ENCODE results near the gene DHRSX. TPM values are rescaled to one million over a fixed set of nuclear protein-coding genes. Genes with fewer than 3 reads are reported as not detected.

DHRSX gene
- total and polyA plus RNA-seq, 2 donors (not counting 1 experiment from before 2014, with no cell fraction given) = 18.8 to 39.0 TPM

- Mint-ChIP-seq H3K27me3 (peaks cover 23% of the 10 kb centered on the region), H3K4me3 (no peak overlapping the region), H3K4me1 (no peaks in the 10 kb centered on the region), H3K9me3 (ENCODE audit: insufficient read depth) (no peaks in the 10 kb centered on the region), H3K27ac (no peak overlapping the region)
- Histone ChIP-seq H3K79me2 (ENCODE audit: control insufficient read depth, insufficient read depth, low read length) (no peaks in the 10 kb centered on the region), H3K36me3 (replicated peaks in 1 of 2; ENCODE audit: control extremely low read depth in 1 of 2, control insufficient read depth in 1 of 2, extremely low read depth in 1 of 2, insufficient read depth in 2 of 2, low read length in 1 of 2) (no peaks in the 10 kb centered on the region), H3K27ac (ENCODE audit: low read length in 2 of 2) (no peak overlapping the region), H3K4me1 (ENCODE audit: control insufficient read depth in 2 of 2, insufficient read depth in 2 of 2, low read length in 2 of 2) (no peaks in the 10 kb centered on the region), H3K4me3 (ENCODE audit: control extremely low read depth in 1 of 5, extremely low read depth in 1 of 5, insufficient read depth in 1 of 5, low read depth in 2 of 5, low read length in 4 of 5) (no peak overlapping the region), H3K27me3 (replicated peaks in 1 of 4; ENCODE audit: control extremely low read depth in 1 of 4, control insufficient read depth in 3 of 4, insufficient read depth in 4 of 4, low read length in 3 of 4) (no peaks in the 10 kb centered on the region), H4K20me1 (ENCODE audit: control insufficient read depth, insufficient read depth, low read length, poor library complexity, severe bottlenecking) (no peaks in the 10 kb centered on the region), H3K4me2 (replicated peaks; ENCODE audit: low read depth, low read length, poor library complexity, severe bottlenecking) (no peak overlapping the region), H3K9ac (ENCODE audit: low read length) (no peak overlapping the region), H3K9me3 (ENCODE audit: control extremely low read depth in 1 of 3, control insufficient read depth in 2 of 3, insufficient read depth in 1 of 3, low read length in 2 of 3) (peaks cover 0 to 3% (median 0%) of the 10 kb centered on the region in 3 donors), H2AFZ (ENCODE audit: insufficient read depth, low read depth, low read length, poor library complexity, severe bottlenecking) (no peak overlapping the region)
- no peak for DNase-seq
- 97% methylated on average over 7 of the region's 8 CpGs for WGBS (ENCODE audit: insufficient coverage)
- no peak for ATAC-seq (ENCODE audit: low read depth)
- intact Hi-C loops (cut with micrococcal nuclease) = no loop called here
- POLR2A ChIA-PET = no interaction called here
- CTCF ChIA-PET = no interaction called here
- TF ChIP-seq EZH2 (IDR thresholded peaks at IDR 0.05; ENCODE audit: borderline replicate concordance, insufficient read depth, low read depth, low read length, poor library complexity, severe bottlenecking) = no peak
- TF ChIP-seq, protein P1, sequence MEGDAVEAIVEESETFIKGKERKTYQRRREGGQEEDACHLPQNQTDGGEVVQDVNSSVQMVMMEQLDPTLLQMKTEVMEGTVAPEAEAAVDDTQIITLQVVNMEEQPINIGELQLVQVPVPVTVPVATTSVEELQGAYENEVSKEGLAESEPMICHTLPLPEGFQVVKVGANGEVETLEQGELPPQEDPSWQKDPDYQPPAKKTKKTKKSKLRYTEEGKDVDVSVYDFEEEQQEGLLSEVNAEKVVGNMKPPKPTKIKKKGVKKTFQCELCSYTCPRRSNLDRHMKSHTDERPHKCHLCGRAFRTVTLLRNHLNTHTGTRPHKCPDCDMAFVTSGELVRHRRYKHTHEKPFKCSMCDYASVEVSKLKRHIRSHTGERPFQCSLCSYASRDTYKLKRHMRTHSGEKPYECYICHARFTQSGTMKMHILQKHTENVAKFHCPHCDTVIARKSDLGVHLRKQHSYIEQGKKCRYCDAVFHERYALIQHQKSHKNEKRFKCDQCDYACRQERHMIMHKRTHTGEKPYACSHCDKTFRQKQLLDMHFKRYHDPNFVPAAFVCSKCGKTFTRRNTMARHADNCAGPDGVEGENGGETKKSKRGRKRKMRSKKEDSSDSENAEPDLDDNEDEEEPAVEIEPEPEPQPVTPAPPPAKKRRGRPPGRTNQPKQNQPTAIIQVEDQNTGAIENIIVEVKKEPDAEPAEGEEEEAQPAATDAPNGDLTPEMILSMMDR (IDR thresholded peaks at IDR 0.05) = no peak
Observed at GRCh38 chrX:2541603-2542002, 40.8 kb upstream of the DHRSX start.

- Histone ChIP-seq H3K36me3 (replicated peaks in 1 of 2; ENCODE audit: control extremely low read depth in 1 of 2, control insufficient read depth in 1 of 2, extremely low read depth in 1 of 2, insufficient read depth in 2 of 2, low read length in 1 of 2) (no peaks in the 10 kb centered on the region), H3K27me3 (replicated peaks in 1 of 4; ENCODE audit: control extremely low read depth in 1 of 4, control insufficient read depth in 3 of 4, insufficient read depth in 4 of 4, low read length in 3 of 4) (no peaks in the 10 kb centered on the region), H3K9me3 (ENCODE audit: control extremely low read depth in 1 of 3, control insufficient read depth in 2 of 3, insufficient read depth in 1 of 3, low read length in 2 of 3) (peaks cover 0 to under 1% (median 0%) of the 10 kb centered on the region in 3 donors), H2AFZ (ENCODE audit: insufficient read depth, low read depth, low read length, poor library complexity, severe bottlenecking) (no peak overlapping the region), H3K4me2 (replicated peaks; ENCODE audit: low read depth, low read length, poor library complexity, severe bottlenecking) (no peak overlapping the region), H3K4me3 (ENCODE audit: control extremely low read depth in 1 of 5, extremely low read depth in 1 of 5, insufficient read depth in 1 of 5, low read depth in 2 of 5, low read length in 4 of 5) (no peak overlapping the region), H4K20me1 (ENCODE audit: control insufficient read depth, insufficient read depth, low read length, poor library complexity, severe bottlenecking) (no peaks in the 10 kb centered on the region), H3K79me2 (ENCODE audit: control insufficient read depth, insufficient read depth, low read length) (no peaks in the 10 kb centered on the region), H3K9ac (ENCODE audit: low read length) (no peak overlapping the region), H3K4me1 (ENCODE audit: control insufficient read depth in 2 of 2, insufficient read depth in 2 of 2, low read length in 2 of 2) (no peaks in the 10 kb centered on the region), H3K27ac (ENCODE audit: low read length in 2 of 2) (no peak overlapping the region)
- intact Hi-C loops (cut with micrococcal nuclease) = no loop called here
- Mint-ChIP-seq H3K9me3 (ENCODE audit: insufficient read depth) (no peaks in the 10 kb centered on the region), H3K27ac (no peak overlapping the region), H3K4me1 (no peaks in the 10 kb centered on the region), H3K4me3 (no peak overlapping the region), H3K27me3 (peaks cover 23% of the 10 kb centered on the region)
- ATAC-seq (ENCODE audit: low read depth) = no peak
- CTCF ChIA-PET = no interaction called here
- TF ChIP-seq EZH2 (IDR thresholded peaks at IDR 0.05; ENCODE audit: borderline replicate concordance, insufficient read depth, low read depth, low read length, poor library complexity, severe bottlenecking) = no peak
- TF ChIP-seq, protein P1 (IDR thresholded peaks at IDR 0.05) = no peak
- POLR2A ChIA-PET = no interaction called here
- WGBS (ENCODE audit: insufficient coverage) = 96% methylated on average over 4 of the region's 12 CpGs
- DNase-seq = no peak
Observed at GRCh38 chrX:2540426-2540947, 39.7 kb upstream of the DHRSX start.
